Left ventricle myocardium inferior (tissue), 1 donor: Measurements from ENCODE around the gene DDN. TPM values are rescaled to one million over a fixed set of nuclear protein-coding genes. Genes with fewer than 3 reads are reported as not detected.

Experiments
- DNase-seq: peaks from one replicate; pipeline ENCODE4 v3.0.0-alpha.2; 2020
- H3K27ac ChIP-seq: fragments of 200-600 bp; replicated peaks from 2 replicates; pipeline ENCODE4 v1.8.0; 2021
- H3K27me3 ChIP-seq: fragments of 200-600 bp; 2 replicates; pipeline ENCODE4 v1.8.0; 2021; ENCODE audit warnings: low read depth
- H3K36me3 ChIP-seq: fragments of 200-600 bp; 2 replicates; pipeline ENCODE4 v1.8.0; 2021
- H3K4me1 ChIP-seq: fragments of 200-600 bp; 2 replicates; pipeline ENCODE4 v1.8.0; 2021
- H3K4me3 ChIP-seq: fragments of 200-600 bp; 2 replicates; pipeline ENCODE4 v1.8.0; 2021; ENCODE audit warnings: mild to moderate bottlenecking, moderate library complexity
- H3K9me3 ChIP-seq: fragments of 200-600 bp; replicated peaks from 2 replicates; pipeline ENCODE4 v1.8.0; 2021
- CTCF ChIP-seq: fragments of 200-600 bp; IDR thresholded peaks from 2 replicates; pipeline ENCODE4 v1.8.0; 2021; ENCODE audit warnings: antibody characterized with exemption, mild to moderate bottlenecking, borderline replicate concordance
- intact Hi-C: fragments of 100-400 bp; cut with micrococcal nuclease; formaldehyde crosslinking; loops from one replicate; pipeline ENCODE4 v1.11.0; 2022
- total RNA-seq: library from RNA; stranded (reverse); fragmentation: NEBNext Ultra II Directional; extraction: Animal tissue kit (Norgen Biotek cat#: 25700); gene quantifications from one replicate; pipeline ENCODE4 v1.2.1, GENCODE V29; 2021
- donor health status: DM: no; HTN: yes; CAD: no; lungs with severe emphysema.

DDN gene
- total RNA-seq, 1 donor from 2014 or later, result 1.4 TPM

- H3K27me3 ChIP-seq, result peaks cover 93% of the 10 kb centered on the region
- no peak for DNase-seq
- no peak overlapping the region for H3K27ac ChIP-seq
- intact Hi-C loops, result no loop called here
- H3K9me3 ChIP-seq, result no peaks in the 10 kb centered on the region
- peaks cover 16% of the 10 kb centered on the region for H3K4me1 ChIP-seq
- TF ChIP-seq CTCF, result peak; percentile 86
- no peak overlapping the region for H3K4me3 ChIP-seq
- no peaks in the 10 kb centered on the region for H3K36me3 ChIP-seq
These were observed 11.0 kb downstream of the DDN start for GRCh38 chr12:48988030-48988649.

GRCh38 chr12:48986720-48987291 lies 12.4 kb downstream of the DDN start:
- Histone ChIP-seq H3K36me3 (no peaks in the 10 kb centered on the region), H3K4me3 (no peak overlapping the region), H3K4me1 (peaks cover 16% of the 10 kb centered on the region), H3K27me3 (peaks cover 96% of the 10 kb centered on the region), H3K27ac (no peak overlapping the region), H3K9me3 (no peaks in the 10 kb centered on the region)
- intact Hi-C loops, result no loop called here
- no peak for DNase-seq
- no peak for TF ChIP-seq CTCF

GRCh38 chr12:48985901-48986300 lies 13.3 kb downstream of the DDN start:
- H3K27me3 ChIP-seq, result peaks cover 99% of the 10 kb centered on the region
- H3K4me1 ChIP-seq, result peaks cover 24% of the 10 kb centered on the region
- H3K9me3 ChIP-seq, result no peaks in the 10 kb centered on the region
- no peak overlapping the region for H3K27ac ChIP-seq
- no peak for DNase-seq
- intact Hi-C loops, result no loop called here
- no peaks in the 10 kb centered on the region for H3K36me3 ChIP-seq
- no peak for TF ChIP-seq CTCF
- H3K4me3 ChIP-seq, result peak overlapping the region; percentile 41

- no peak for TF ChIP-seq CTCF
- H3K36me3 ChIP-seq, result no peaks in the 10 kb centered on the region
- peak overlapping the region; percentile 41 for H3K4me3 ChIP-seq
- intact Hi-C loops, result no loop called here
- peak; percentile 62 for DNase-seq
- peaks cover 99% of the 10 kb centered on the region for H3K27me3 ChIP-seq
- H3K9me3 ChIP-seq, result no peaks in the 10 kb centered on the region
- H3K27ac ChIP-seq, result no peak overlapping the region
- peaks cover 29% of the 10 kb centered on the region for H3K4me1 ChIP-seq
These were observed 13.7 kb downstream of the DDN start for GRCh38 chr12:48985475-48985897.

GRCh38 chr12:48982397-48983080 lies 16.6 kb downstream of the DDN start:
- no peak overlapping the region for H3K4me3 ChIP-seq
- H3K4me1 ChIP-seq, result peaks cover 57% of the 10 kb centered on the region
- intact Hi-C loops, result no loop called here
- no peak overlapping the region for H3K27ac ChIP-seq
- H3K27me3 ChIP-seq, result peaks cover 100% of the 10 kb centered on the region
- H3K9me3 ChIP-seq, result no peaks in the 10 kb centered on the region
- TF ChIP-seq CTCF, result no peak
- H3K36me3 ChIP-seq, result no peaks in the 10 kb centered on the region
- no peak for DNase-seq
